Hepatocyte (in vitro differentiated cells): Measurements from ENCODE around the gene SDHA. TPM values are rescaled to one million over a fixed set of nuclear protein-coding genes. Genes with fewer than 3 reads are reported as not detected.
"Not testable (repeated sequence)": the region's sequence is repeated elsewhere in the genome, so short reads cannot be mapped to it uniquely, and the experiment has no call there.

ENCODE experiments used
- DNase-seq: peaks from one replicate; pipeline ENCODE4 v3.0.0-alpha.2; 2016; ENCODE audit warnings: low spot score
- H2AFZ ChIP-seq: fragments of 200-600 bp; sonication (generic); 2 replicates; pipeline ENCODE4 v1.6.0; 2016; ENCODE audit warnings: antibody characterized with exemption, mild to moderate bottlenecking
- H3K27ac ChIP-seq: fragments of 200-600 bp; sonication (generic); 2 replicates; pipeline ENCODE4 v1.5.1; 2016; ENCODE audit warnings: mild to moderate bottlenecking
- H3K27me3 ChIP-seq: fragments of 200-600 bp; sonication (generic); 2 replicates; pipeline ENCODE4 v1.6.1; 2016
- H3K36me3 ChIP-seq: fragments of 200-600 bp; sonication (generic); replicated peaks from 2 replicates; pipeline ENCODE4 v1.5.1; 2016; ENCODE audit warnings: low read depth; ENCODE audit not compliant: insufficient read depth
- H3K4me1 ChIP-seq: fragments of 200-600 bp; sonication (generic); 2 replicates; pipeline ENCODE4 v1.5.1; 2016; ENCODE audit warnings: mild to moderate bottlenecking, moderate library complexity; ENCODE audit not compliant: insufficient read depth
- H3K4me2 ChIP-seq: fragments of 200-600 bp; sonication (generic); 2 replicates; pipeline ENCODE4 v1.6.0; 2016
- H3K4me3 ChIP-seq: fragments of 200-600 bp; sonication (generic); 2 replicates; pipeline ENCODE4 v1.5.1; 2016; ENCODE audit warnings: mild to moderate bottlenecking
- H3K79me2 ChIP-seq: fragments of 200-600 bp; sonication (generic); 2 replicates; pipeline ENCODE4 v1.6.0; 2017; ENCODE audit warnings: mild to moderate bottlenecking
- H3K9me2 ChIP-seq: fragments of 200-600 bp; sonication (generic); replicated peaks from 2 replicates; pipeline ENCODE4 v1.6.0; 2017; ENCODE audit warnings: mild to moderate bottlenecking; ENCODE audit not compliant: insufficient read depth
- H3K9me3 ChIP-seq: fragments of 200-600 bp; sonication (generic); 2 replicates; pipeline ENCODE4 v1.5.1; 2016; ENCODE audit warnings: low read depth, mild to moderate bottlenecking
- H4K20me1 ChIP-seq: fragments of 200-600 bp; sonication (generic); 2 replicates; pipeline ENCODE4 v1.6.0; 2016; ENCODE audit warnings: mild to moderate bottlenecking; ENCODE audit not compliant: insufficient read depth, poor library complexity, severe bottlenecking
- EZH2 ChIP-seq: fragments of 200-600 bp; sonication (generic); IDR thresholded peaks from 2 replicates; pipeline ENCODE4 v1.6.1; 2016; ENCODE audit warnings: antibody characterized with exemption, mild to moderate bottlenecking, borderline replicate concordance
- EZH2phosphoT487 ChIP-seq: fragments of 200-600 bp; sonication (generic); IDR thresholded peaks from one replicate; pipeline ENCODE4 v1.6.1; 2018; ENCODE audit warnings: antibody characterized with exemption, mild to moderate bottlenecking, low read depth, moderate library complexity; ENCODE audit not compliant: unreplicated experiment, severe bottlenecking
- WGBS: methylation state at CpG from one replicate; pipeline ENCODE4 v1.1.6; 2016; ENCODE audit warnings: low lambda C conversion rate; ENCODE audit errors: missing lambda C conversion rate; 5-methylcytosine and 5-hydroxymethylcytosine counted together
- polyA plus RNA-seq: library from polyadenylated mRNA; unstranded; fragments of >200 nt; fragmentation: Nextera tagmentation; extraction: Ambion mirVana; gene quantifications from 2 replicates; pipeline ENCODE4 v1.2.1, GENCODE V29; 2016
- total RNA-seq: library from RNA; depleted of rRNA; stranded (reverse); fragments of >200 nt; gene quantifications from 2 replicates; pipeline ENCODE4 v1.2.3, GENCODE V29; 2014
- TF ChIP-seq, protein P1 (sequence below): fragments of 200-600 bp; sonication (generic); IDR thresholded peaks from 2 replicates; pipeline ENCODE4 v1.5.1; 2016; ENCODE audit warnings: antibody characterized with exemption, mild to moderate bottlenecking; ENCODE audit not compliant: poor library complexity

The SDHA gene
- total and polyA plus RNA-seq, 2 experiments from 2014 or later, result 102 to 159 TPM

DNA sequence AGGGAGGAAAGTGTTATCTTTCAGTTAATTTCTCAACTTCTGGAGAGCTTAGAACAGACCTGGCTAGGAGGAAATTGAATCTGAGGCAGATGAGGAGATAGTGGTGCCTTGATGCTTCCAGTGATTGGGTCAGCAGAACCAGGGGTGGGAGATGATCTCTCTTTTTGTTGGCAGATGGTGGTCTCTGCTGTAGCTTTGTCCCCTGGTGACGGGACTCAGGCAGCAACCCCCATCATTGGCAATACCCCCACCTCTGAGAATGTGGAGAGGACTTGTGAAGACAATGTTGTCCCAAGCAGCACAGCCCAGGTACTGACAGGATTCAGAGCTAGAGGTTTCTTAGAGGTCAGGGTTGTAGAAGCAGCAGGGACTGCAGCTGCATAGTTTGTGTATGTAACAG, 49.6 kb downstream of the SDHA start:
- no peaks in the 10 kb centered on the region for H3K9me3 ChIP-seq
- no peaks in the 10 kb centered on the region for H3K27me3 ChIP-seq
- TF ChIP-seq EZH2 (no peak), EZH2phosphoT487 (no peak)
- TF ChIP-seq, protein P1, sequence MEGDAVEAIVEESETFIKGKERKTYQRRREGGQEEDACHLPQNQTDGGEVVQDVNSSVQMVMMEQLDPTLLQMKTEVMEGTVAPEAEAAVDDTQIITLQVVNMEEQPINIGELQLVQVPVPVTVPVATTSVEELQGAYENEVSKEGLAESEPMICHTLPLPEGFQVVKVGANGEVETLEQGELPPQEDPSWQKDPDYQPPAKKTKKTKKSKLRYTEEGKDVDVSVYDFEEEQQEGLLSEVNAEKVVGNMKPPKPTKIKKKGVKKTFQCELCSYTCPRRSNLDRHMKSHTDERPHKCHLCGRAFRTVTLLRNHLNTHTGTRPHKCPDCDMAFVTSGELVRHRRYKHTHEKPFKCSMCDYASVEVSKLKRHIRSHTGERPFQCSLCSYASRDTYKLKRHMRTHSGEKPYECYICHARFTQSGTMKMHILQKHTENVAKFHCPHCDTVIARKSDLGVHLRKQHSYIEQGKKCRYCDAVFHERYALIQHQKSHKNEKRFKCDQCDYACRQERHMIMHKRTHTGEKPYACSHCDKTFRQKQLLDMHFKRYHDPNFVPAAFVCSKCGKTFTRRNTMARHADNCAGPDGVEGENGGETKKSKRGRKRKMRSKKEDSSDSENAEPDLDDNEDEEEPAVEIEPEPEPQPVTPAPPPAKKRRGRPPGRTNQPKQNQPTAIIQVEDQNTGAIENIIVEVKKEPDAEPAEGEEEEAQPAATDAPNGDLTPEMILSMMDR, result no peak
- no peak overlapping the region for H3K4me2 ChIP-seq
- H4K20me1 ChIP-seq, result no peaks in the 10 kb centered on the region
- H3K9me2 ChIP-seq, result no peaks in the 10 kb centered on the region
- H3K79me2 ChIP-seq, result peaks cover 5% of the 10 kb centered on the region
- no peak overlapping the region for H2AFZ ChIP-seq
- H3K27ac ChIP-seq, result no peak overlapping the region
- H3K36me3 ChIP-seq, result no peaks in the 10 kb centered on the region
- no peak for DNase-seq
- H3K4me1 ChIP-seq, result peaks cover 7% of the 10 kb centered on the region
- 100% methylated on average over 1 of the region's 1 CpG for WGBS
- no peak overlapping the region for H3K4me3 ChIP-seq

DNA sequence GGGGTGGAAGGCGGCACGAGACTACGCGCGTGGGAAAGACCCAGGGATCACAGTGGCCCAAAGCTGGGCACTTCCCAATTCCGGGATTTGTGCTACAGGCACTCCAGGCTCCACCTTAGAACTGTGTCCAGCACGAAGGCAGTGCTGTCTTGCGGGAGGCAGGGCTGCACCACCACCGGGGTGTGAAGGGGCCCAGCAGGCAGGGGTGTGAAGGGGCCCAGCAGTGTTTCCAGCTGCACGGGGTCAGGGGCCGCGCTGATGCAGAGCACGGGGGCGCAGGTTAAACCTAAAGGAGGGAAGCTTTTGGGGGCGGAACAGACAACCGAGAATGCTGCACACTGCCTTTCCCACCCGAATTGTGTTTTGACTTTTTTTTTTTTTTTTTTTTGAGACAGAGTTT, 52.2 kb downstream of the SDHA start:
- no peak overlapping the region for H3K4me3 ChIP-seq
- TF ChIP-seq, protein P1, result no peak
- TF ChIP-seq EZH2phosphoT487 (no peak), EZH2 (no peak)
- peaks cover 31% of the 10 kb centered on the region for H3K79me2 ChIP-seq
- peak overlapping the region; percentile 61 for H3K4me2 ChIP-seq
- H3K27ac ChIP-seq, result peak overlapping the region; percentile 67
- no peaks in the 10 kb centered on the region for H3K27me3 ChIP-seq
- H3K9me2 ChIP-seq, result no peaks in the 10 kb centered on the region
- H3K9me3 ChIP-seq, result no peaks in the 10 kb centered on the region
- DNase-seq, result no peak
- no peaks in the 10 kb centered on the region for H3K36me3 ChIP-seq
- peaks cover 19% of the 10 kb centered on the region for H4K20me1 ChIP-seq
- peaks cover 5% of the 10 kb centered on the region for H3K4me1 ChIP-seq
- 74% methylated on average over 12 of the region's 17 CpGs for WGBS
- H2AFZ ChIP-seq, result no peak overlapping the region

DNA sequence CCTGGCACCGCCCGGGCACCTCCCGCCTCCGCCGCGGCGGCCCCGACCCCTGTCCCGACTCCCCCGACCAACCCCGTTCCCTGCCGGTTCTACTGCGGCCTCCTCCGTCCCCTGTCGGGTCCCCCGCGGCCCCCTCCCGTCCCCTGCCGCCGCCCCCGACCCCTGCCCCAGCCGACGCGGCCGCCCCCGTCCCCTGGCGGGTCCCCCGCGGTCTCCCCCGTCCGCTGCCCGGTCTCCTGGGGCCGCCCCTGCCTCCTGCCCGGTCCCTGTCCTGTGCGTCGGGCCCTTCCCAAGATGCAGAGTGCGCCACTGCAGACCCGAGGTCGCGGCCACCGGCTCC, 53.7 kb downstream of the SDHA start:
- Histone ChIP-seq H3K4me2 (peak overlapping the region; percentile 89), H3K79me2 (peaks cover 41% of the 10 kb centered on the region), H4K20me1 (peaks cover 22% of the 10 kb centered on the region), H3K4me3 (peak overlapping the region; percentile 37), H3K27ac (peak overlapping the region; percentile 69)
- H3K4me1 ChIP-seq, H3K9me2 ChIP-seq, H3K36me3 ChIP-seq, H3K9me3 ChIP-seq, H2AFZ ChIP-seq, H3K27me3 ChIP-seq, DNase-seq: not testable (repeated sequence)
- 0% methylated on average over 8 of the region's 41 CpGs for WGBS

DNA sequence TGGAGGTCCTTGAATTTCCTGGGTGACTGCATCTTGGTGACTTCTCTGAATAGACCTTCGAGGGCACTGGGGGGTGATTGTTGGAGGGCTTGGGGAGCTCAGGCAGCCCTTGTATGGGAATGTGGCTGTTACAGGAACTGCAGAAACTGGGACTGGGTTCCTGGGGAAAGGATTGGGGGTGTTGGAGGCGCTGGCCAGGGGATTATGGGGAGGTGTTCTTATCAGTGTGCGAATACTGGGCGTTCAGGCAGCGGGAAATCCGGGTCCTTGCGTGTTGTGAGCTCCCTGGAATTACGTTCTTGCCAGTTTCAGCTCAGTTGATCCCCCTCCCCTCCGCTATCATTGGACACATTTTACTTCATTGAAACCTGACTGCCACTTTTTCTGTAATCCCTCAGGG, 55.0 kb downstream of the SDHA start:
- H3K36me3 ChIP-seq, H3K9me3 ChIP-seq, H3K4me3 ChIP-seq, H3K9me2 ChIP-seq, DNase-seq, H3K4me1 ChIP-seq, H3K27me3 ChIP-seq, H3K27ac ChIP-seq, H2AFZ ChIP-seq: not testable (repeated sequence)
- Histone ChIP-seq H3K4me2 (peak overlapping the region; percentile 89), H3K79me2 (peaks cover 53% of the 10 kb centered on the region), H4K20me1 (peaks cover 23% of the 10 kb centered on the region)
- 86% methylated on average over 9 of the region's 9 CpGs for WGBS

DNA sequence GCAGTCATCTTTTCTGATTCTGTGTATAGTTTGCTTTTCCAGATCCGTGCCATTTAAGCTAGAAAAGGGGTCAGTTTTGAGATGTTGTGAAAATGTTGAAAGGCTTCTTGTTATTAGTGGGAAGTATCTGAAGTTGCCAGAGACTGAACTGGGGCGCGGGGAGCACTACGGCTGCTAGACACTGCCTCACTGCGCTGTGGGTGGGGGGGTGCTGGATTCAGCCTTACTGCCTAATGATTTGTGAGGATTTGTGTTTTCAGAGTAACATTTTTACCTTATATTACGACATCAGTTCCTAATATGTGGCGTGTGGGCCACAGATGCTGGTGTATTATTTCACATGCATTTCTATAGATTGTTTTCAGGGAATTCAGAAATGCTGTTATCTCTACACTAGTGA, 55.4 kb downstream of the SDHA start:
- not testable (repeated sequence) for H3K36me3 ChIP-seq, H3K4me3 ChIP-seq, H3K27ac ChIP-seq, H3K9me2 ChIP-seq, H3K9me3 ChIP-seq, H3K27me3 ChIP-seq, H3K4me1 ChIP-seq, H2AFZ ChIP-seq, DNase-seq
- WGBS, result 98% methylated on average over 7 of the region's 7 CpGs
- H3K4me2 ChIP-seq, result peak overlapping the region; percentile 89
- peaks cover 23% of the 10 kb centered on the region for H4K20me1 ChIP-seq
- peaks cover 57% of the 10 kb centered on the region for H3K79me2 ChIP-seq

DNA sequence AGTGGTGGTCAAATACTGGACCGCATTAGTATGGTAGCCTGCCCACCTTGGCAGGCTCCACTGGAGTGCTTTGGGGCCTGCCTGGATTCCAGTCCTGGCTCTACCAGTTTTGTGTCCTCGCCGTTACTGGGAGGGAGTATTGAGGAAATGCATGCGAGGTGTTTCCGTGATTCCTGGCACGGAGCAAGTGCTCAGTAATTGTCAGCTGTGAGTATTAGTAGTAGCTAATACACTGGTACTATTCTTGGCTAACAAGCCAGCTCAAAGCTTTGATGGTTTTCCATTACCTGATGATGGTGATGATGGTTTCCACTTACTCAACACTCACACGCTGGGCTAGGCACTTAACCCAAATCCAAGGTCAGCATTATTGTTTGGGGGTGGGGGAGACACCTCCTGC, 56.2 kb downstream of the SDHA start:
- H3K4me3 ChIP-seq, H3K27me3 ChIP-seq, H3K27ac ChIP-seq, H3K36me3 ChIP-seq, DNase-seq, H2AFZ ChIP-seq, H3K9me3 ChIP-seq, H3K4me1 ChIP-seq, H3K9me2 ChIP-seq: not testable (repeated sequence)
- WGBS, result 99% methylated on average over 7 of the region's 7 CpGs
- Histone ChIP-seq H3K4me2 (peak overlapping the region; percentile 89), H4K20me1 (peaks cover 23% of the 10 kb centered on the region), H3K79me2 (peaks cover 65% of the 10 kb centered on the region)
